Mononuclear cell (primary cell): ENCODE results near the gene OVOL3. TPM values are rescaled to one million over a fixed set of nuclear protein-coding genes. Genes with fewer than 3 reads are reported as not detected.

Experiments
- H3K27me3 ChIP-seq: 2 replicates; pipeline ENCODE4 v1.6.0; 2011; ENCODE audit warnings: low read length, control low read depth; ENCODE audit not compliant: insufficient read depth
- H3K4me1 ChIP-seq: 2 replicates; pipeline ENCODE4 v1.5.1; 2011; ENCODE audit warnings: mild to moderate bottlenecking, low read length, control low read depth; ENCODE audit not compliant: insufficient read depth
- H3K4me3 ChIP-seq: 2 replicates; pipeline ENCODE4 v1.5.1; 2011; ENCODE audit warnings: mild to moderate bottlenecking, low read length, moderate library complexity
- H3K9me3 ChIP-seq: 2 replicates; pipeline ENCODE4 v1.5.1; 2011; ENCODE audit warnings: low read depth, mild to moderate bottlenecking, control low read depth, low read length
- total RNA-seq: library from RNA; depleted of rRNA; stranded (reverse); fragments of >200 nt; gene quantifications from one replicate; pipeline ENCODE4 v1.2.3, GENCODE V29; 2012

The OVOL3 gene
- total RNA-seq, 1 donor = not detected

DNA sequence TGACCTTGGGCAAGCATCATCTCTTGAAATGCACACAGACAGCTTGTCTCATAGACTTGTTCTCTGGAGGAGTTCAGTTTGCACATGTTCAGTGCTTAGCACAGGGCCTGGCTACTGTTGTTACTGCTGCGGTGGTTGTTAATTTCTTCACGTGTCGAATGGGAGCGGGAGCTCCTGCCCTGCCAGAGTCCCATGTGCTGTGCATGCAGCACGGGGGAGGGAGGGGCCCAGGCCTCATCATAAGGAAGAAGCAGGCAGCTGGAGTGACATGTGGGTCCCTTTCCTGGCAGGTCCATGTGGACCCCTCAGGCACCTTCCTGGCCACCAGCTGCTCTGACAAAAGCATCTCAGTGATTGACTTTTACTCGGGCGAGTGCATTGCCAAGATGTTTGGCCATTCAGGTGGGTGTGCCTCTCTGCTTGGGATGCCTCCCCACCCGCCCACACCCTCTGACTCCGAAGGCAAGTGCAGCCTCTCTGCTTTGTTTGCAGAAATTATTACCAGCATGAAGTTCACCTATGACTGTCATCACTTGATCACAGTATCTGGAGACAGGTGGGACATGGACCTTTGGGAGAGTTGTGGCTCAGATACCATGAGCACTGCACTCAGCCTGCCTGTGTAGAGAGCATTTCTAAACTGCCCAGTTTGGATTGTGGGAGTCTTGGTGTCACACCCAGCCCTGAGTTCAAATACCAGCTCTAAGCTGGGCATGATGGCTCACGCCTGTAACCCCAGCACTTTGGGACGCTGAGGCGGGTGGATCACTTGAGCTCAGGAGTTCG is 19.8 kb upstream of the OVOL3 start:
- Histone ChIP-seq H3K4me3 (no peak overlapping the region), H3K27me3 (no peaks in the 10 kb centered on the region), H3K9me3 (no peaks in the 10 kb centered on the region), H3K4me1 (no peaks in the 10 kb centered on the region)

GRCh38 chr19:36092566-36092965 is 18.4 kb upstream of the OVOL3 start:
- no peaks in the 10 kb centered on the region for H3K9me3 ChIP-seq
- H3K27me3 ChIP-seq = no peaks in the 10 kb centered on the region
- no peaks in the 10 kb centered on the region for H3K4me1 ChIP-seq
- H3K4me3 ChIP-seq = no peak overlapping the region

DNA sequence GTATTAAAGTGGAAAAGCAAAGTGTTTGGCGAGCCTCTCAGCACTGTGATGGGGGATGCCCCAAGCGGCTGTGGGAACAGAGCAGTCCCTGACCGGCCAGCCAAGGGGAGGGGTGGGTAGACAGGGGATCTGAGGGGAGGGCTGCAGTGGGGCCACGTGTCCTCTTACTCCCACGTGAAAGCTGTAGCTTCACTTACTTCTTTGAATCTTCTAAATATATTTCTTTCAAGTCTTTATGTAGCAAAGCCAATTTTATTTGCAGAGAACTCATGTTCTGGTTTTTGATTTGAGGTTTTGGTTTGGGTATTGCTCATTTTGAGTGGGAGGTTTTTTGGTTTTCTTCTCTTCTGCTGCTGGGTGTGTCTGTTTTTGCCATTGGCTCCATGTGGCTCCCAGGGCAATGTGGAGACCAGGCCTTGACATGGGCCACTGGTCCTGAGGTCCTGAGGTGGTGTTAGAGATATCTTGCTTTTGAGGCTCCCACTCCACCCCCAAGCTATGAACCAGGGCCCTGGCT is 17.7 kb upstream of the OVOL3 start:
- Histone ChIP-seq H3K4me3 (no peak overlapping the region), H3K27me3 (no peaks in the 10 kb centered on the region)

GRCh38 chr19:36093687-36094086 is 17.3 kb upstream of the OVOL3 start:
- Histone ChIP-seq H3K4me1 (no peaks in the 10 kb centered on the region), H3K9me3 (no peaks in the 10 kb centered on the region), H3K4me3 (no peak overlapping the region), H3K27me3 (no peaks in the 10 kb centered on the region)

More for the DNA sequence above, 17.7 kb upstream of the OVOL3 start:
- no peaks in the 10 kb centered on the region for H3K4me1 ChIP-seq
- H3K9me3 ChIP-seq = no peaks in the 10 kb centered on the region

DNA sequence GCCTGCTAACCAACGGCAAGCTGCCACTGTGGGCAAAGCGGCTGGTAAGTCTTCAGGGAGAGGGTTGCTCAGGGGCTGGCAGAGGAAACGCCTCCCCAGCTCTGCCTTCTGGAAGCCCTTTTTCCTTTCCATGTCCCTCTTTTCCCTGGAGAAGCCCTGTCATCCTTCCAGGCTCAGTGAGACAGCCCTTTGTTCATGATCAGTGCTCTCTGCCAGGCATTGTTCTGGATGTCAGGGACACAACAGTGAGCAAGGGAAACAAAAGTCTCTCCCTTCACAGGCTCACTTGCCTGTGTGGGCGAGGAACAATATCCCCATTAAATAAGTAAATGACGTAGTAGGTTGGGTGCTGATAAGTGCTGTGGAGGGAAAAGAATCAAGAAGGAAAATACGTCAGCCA is 13.9 kb upstream of the OVOL3 start:
- Histone ChIP-seq H3K4me3 (no peak overlapping the region), H3K4me1 (no peaks in the 10 kb centered on the region), H3K27me3 (no peaks in the 10 kb centered on the region), H3K9me3 (no peaks in the 10 kb centered on the region)

- Histone ChIP-seq H3K4me1 (no peaks in the 10 kb centered on the region), H3K4me3 (no peak overlapping the region), H3K27me3 (no peaks in the 10 kb centered on the region), H3K9me3 (no peaks in the 10 kb centered on the region)
These were observed 11.7 kb upstream of the OVOL3 start for GRCh38 chr19:36099166-36099785.

- Histone ChIP-seq H3K4me3 (no peak overlapping the region), H3K27me3 (no peaks in the 10 kb centered on the region), H3K9me3 (no peaks in the 10 kb centered on the region), H3K4me1 (no peaks in the 10 kb centered on the region)
These were observed 10.5 kb upstream of the OVOL3 start for GRCh38 chr19:36100476-36100875.

- Histone ChIP-seq H3K4me3 (no peak overlapping the region), H3K9me3 (no peaks in the 10 kb centered on the region), H3K27me3 (no peaks in the 10 kb centered on the region), H3K4me1 (no peaks in the 10 kb centered on the region)
These were observed 9.2 kb upstream of the OVOL3 start for GRCh38 chr19:36101550-36102327.

DNA sequence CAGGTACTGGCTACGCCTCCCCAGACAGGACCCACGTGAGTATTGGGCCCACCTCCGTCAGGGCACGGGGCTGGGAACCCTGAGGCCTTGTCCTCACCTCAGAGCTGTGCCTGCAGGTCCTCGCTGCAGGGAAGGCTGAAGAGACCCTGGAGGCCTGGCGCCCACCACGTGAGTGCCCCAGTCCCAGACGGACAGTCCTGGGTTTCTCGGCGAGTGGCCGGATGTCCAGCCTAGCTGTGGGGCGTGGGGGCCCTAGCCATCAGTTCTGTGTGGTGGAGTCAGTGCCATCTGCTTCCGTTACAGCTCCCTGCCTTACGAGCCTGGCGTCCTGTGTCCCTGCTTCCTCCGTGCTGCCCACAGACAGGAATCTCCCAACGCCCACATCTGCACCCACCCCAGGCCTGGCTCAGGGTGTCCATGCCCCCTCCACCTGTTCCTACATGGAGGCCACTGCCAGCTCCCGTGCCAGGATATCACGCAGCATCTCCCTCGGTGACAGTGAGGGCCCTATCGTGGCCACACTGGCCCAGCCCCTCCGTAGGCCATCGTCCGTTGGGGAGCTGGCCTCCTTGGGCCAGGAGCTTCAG is 7.8 kb upstream of the OVOL3 start:
- Histone ChIP-seq H3K4me3 (no peak overlapping the region), H3K27me3 (no peaks in the 10 kb centered on the region), H3K4me1 (no peaks in the 10 kb centered on the region), H3K9me3 (no peaks in the 10 kb centered on the region)

- Histone ChIP-seq H3K27me3 (no peaks in the 10 kb centered on the region), H3K4me1 (no peaks in the 10 kb centered on the region), H3K4me3 (no peak overlapping the region), H3K9me3 (no peaks in the 10 kb centered on the region)
These were observed 6.9 kb upstream of the OVOL3 start for GRCh38 chr19:36103842-36104552.

- no peaks in the 10 kb centered on the region for H3K4me1 ChIP-seq
- H3K9me3 ChIP-seq = no peaks in the 10 kb centered on the region
- no peaks in the 10 kb centered on the region for H3K27me3 ChIP-seq
- H3K4me3 ChIP-seq = no peak overlapping the region
These were observed 4.5 kb upstream of the OVOL3 start for GRCh38 chr19:36106441-36106840.

- no peaks in the 10 kb centered on the region for H3K9me3 ChIP-seq
- H3K4me3 ChIP-seq = no peak overlapping the region
- no peaks in the 10 kb centered on the region for H3K4me1 ChIP-seq
- H3K27me3 ChIP-seq = no peaks in the 10 kb centered on the region
These were observed 4.0 kb upstream of the OVOL3 start for GRCh38 chr19:36106991-36107390.

DNA sequence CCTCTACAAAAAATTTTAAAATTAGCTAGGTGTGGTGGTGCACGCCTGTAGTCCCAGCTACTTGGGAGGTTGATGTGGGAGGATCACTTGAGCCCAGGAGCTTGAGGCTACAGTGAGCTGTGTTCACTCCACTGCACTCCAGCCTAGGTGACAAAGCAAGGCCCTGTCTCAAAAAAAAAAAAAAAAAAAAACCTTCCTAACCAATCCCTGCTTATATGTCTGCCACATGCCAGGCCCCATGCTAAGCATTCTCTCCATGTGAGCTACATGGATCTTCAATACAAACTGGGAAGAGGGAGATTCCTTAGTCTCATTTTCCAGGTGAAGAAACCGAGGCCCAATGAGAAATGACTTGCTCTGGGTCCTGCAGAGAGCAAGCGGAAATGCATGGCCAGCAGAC is 2.3 kb upstream of the OVOL3 start:
- H3K4me3 ChIP-seq = no peak overlapping the region
- H3K9me3 ChIP-seq = no peaks in the 10 kb centered on the region
- peaks cover 4% of the 10 kb centered on the region for H3K4me1 ChIP-seq
- H3K27me3 ChIP-seq = no peaks in the 10 kb centered on the region

DNA sequence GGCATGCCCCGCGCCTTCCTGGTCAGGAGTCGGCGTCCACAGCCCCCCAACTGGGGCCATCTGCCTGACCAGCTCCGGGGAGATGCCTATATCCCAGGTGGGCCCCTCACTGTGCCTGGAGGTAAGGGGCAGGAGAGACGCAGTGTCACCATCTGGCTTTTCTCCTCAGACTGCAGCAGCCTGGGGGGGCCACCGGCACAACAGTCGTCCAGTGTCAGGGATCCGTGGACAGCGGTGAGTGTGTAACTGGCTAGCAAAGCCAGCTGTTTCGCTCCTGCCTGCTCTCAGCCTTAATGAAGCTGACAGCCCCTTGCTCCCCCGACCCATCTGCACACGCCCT is 227 bp downstream of the OVOL3 start:
- H3K4me3 ChIP-seq = no peak overlapping the region
- peaks cover 19% of the 10 kb centered on the region for H3K4me1 ChIP-seq
- no peaks in the 10 kb centered on the region for H3K9me3 ChIP-seq
- no peaks in the 10 kb centered on the region for H3K27me3 ChIP-seq
